HepG2 (cell line): ENCODE results near the gene PMVK. TPM values are rescaled to one million over a fixed set of nuclear protein-coding genes. Genes with fewer than 3 reads are reported as not detected.

Source experiments
- BORCS8-MEF2B ChIP-seq: sonication (generic); formaldehyde crosslinking; IDR thresholded peaks from 2 replicates; pipeline ENCODE4 v1.8.0; 2022; ENCODE audit warnings: mild to moderate bottlenecking, missing genetic modification reagents
- ESRRA ChIP-seq: sonication (generic); formaldehyde crosslinking; IDR thresholded peaks from 2 replicates; pipeline ENCODE4 v1.5.1; 2020; ENCODE audit warnings: mild to moderate bottlenecking, low read depth, missing genetic modification reagents
- FLYWCH1 ChIP-seq: sonication (generic); formaldehyde crosslinking; IDR thresholded peaks from 2 replicates; pipeline ENCODE4 v1.8.1; 2023; ENCODE audit warnings: mild to moderate bottlenecking, missing genetic modification reagents
- HMGXB3 ChIP-seq: sonication (generic); formaldehyde crosslinking; IDR thresholded peaks from 2 replicates; pipeline ENCODE4 v1.4.0; 2020; ENCODE audit warnings: missing genetic modification reagents, borderline replicate concordance
- KAT7 ChIP-seq: IDR thresholded peaks from 2 replicates; pipeline ENCODE4 v1.6.1; 2018; ENCODE audit warnings: borderline replicate concordance, missing compliant biosample characterization
- KDM3A ChIP-seq: IDR thresholded peaks from 2 replicates; pipeline ENCODE4 v1.6.1; 2018; ENCODE audit warnings: low read depth, missing compliant biosample characterization
- LRRFIP1 ChIP-seq: sonication (generic); formaldehyde crosslinking; conservative IDR thresholded peaks from 2 replicates; pipeline ENCODE4 v1.4.0; 2020; ENCODE audit warnings: missing genetic modification reagents
- MED8 ChIP-seq: sonication (generic); formaldehyde crosslinking; IDR thresholded peaks from 2 replicates; pipeline ENCODE4 v1.8.1; 2023; ENCODE audit warnings: mild to moderate bottlenecking, missing genetic modification reagents; ENCODE audit not compliant: insufficient replicate concordance
- MTF1 ChIP-seq: sonication (generic); formaldehyde crosslinking; IDR thresholded peaks from 2 replicates; pipeline ENCODE4 v1.5.0; 2020; ENCODE audit warnings: missing genetic modification reagents
- NFKB2 ChIP-seq: sonication (generic); formaldehyde crosslinking; IDR thresholded peaks from 2 replicates; pipeline ENCODE4 v1.4.0; 2020; ENCODE audit warnings: missing genetic modification reagents, borderline replicate concordance
- ZBTB33 ChIP-seq: sonication (generic); formaldehyde crosslinking; IDR thresholded peaks from 2 replicates; pipeline ENCODE4 v1.4.0; 2020; ENCODE audit warnings: missing genetic modification reagents
- ZFX ChIP-seq: sonication (generic); formaldehyde crosslinking; IDR thresholded peaks from 2 replicates; pipeline ENCODE4 v1.4.0; 2020; ENCODE audit warnings: mild to moderate bottlenecking, low read depth, missing genetic modification reagents, moderate library complexity
- ZNF746 ChIP-seq: sonication (generic); formaldehyde crosslinking; IDR thresholded peaks from 2 replicates; pipeline ENCODE4 v1.8.0; 2022; ENCODE audit warnings: mild to moderate bottlenecking, missing genetic modification reagents
- polyA plus RNA-seq, 8 experiments: library from polyadenylated mRNA; depleted of rRNA in 3 of 8; stranded (reverse) in 7 of 8; unstranded in 1 of 8; fragments of >200 nt; fragmentation: Illumina TruSeq in 4 of 8; extraction: Trizol in 4 of 8; gene quantifications; 2 replicates each; pipeline versions ENCODE4 v1.2.1 to v1.2.3, GENCODE V29; 2011 to 2016; ENCODE audit warnings: low read depth in 4 of 8, missing spikeins in 1 of 8, mixed read lengths in 1 of 8; ENCODE audit not compliant: insufficient read depth in 1 of 8
- total RNA-seq, 5 experiments: library from RNA; depleted of rRNA; stranded (reverse); fragments of >200 nt; fragmentation: Illumina TruSeq; extraction: Trizol; gene quantifications; 2 replicates each; pipeline ENCODE4 v1.2.3, GENCODE V29; 2016; ENCODE audit warnings: low read depth in 1 of 5
- TF ChIP-seq, protein P1 (sequence below): sonication (generic); formaldehyde crosslinking; IDR thresholded peaks from 2 replicates; pipeline ENCODE4 v1.5.1; 2020; ENCODE audit warnings: mild to moderate bottlenecking, missing genetic modification reagents

PMVK gene
- total and polyA plus RNA-seq, 2 of the 13 experiments (the other 11 are each of a cell fraction or from before 2014, with no cell fraction given), result 3.9 to 12.6 TPM

DNA sequence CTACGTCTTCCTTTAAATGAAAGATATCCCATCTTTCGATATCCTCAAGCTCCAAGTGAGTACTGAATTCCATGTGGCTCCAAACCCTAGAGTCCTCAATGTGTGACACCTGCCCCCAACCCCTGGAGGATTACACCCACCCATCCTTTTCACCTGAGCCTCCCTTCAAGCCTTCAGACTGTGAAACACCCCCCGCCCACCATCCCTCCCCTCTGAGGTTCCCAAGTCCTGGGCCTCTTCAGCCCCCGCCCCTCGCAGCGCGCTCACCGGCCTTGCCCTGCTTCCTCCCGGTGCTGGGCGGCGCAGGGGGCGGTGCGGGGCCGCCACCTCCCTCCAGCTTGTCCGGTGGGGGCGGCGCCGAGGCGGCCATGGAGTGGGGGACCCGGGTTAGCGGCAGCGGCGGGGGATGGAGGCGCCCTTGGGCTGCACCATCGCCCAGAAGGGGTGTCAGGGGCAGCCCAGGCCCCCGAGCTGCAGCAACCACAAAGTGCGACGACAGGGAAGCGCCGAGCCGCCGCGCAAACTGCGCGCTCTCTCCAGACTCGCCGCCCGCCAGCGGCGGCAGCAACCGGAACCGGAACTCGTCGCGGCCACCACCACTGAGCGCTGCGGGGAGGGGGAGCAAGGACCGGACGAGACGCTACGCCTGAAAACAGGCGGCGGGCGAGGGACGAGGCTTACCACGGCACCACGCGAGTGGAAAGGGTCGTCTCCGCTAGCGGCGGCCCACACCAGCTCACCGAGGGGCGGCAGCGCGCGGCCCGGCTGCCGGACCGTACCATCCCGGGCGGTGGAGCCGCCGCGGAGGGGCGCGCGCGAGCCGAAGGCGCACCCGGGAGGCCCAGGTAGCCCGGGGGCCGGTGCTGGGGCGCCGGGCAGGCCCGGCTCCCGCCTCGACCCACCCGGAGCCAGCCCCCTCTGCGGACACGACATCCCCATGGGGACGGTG, 25.0 kb upstream of the PMVK start, which contains the start of gene PYGO2 (continued):
- TF ChIP-seq, protein P1, sequence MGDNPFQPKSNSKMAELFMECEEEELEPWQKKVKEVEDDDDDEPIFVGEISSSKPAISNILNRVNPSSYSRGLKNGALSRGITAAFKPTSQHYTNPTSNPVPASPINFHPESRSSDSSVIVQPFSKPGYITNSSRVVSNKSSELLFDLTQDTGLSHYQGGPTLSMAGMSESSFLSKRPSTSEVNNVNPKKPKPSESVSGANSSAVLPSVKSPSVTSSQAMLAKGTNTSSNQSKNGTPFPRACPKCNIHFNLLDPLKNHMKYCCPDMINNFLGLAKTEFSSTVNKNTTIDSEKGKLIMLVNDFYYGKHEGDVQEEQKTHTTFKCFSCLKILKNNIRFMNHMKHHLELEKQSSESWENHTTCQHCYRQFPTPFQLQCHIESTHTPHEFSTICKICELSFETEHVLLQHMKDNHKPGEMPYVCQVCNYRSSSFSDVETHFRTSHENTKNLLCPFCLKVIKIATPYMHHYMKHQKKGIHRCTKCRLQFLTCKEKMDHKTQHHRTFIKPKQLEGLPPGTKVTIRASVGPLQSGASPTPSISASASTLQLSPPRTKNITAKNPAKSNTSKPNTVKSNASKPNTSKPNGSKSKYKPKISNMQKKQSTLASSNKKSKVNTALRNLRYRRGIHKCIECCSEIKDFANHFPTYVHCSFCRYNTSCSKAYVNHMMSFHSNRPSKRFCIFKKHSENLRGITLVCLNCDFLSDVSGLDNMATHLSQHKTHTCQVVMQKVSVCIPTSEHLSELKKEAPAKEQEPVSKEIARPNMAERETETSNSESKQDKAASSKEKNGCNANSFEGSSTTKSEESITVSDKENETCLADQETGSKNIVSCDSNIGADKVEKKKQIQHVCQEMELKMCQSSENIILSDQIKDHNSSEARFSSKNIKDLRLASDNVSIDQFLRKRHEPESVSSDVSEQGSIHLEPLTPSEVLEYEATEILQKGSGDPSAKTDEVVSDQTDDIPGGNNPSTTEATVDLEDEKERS (CRISPR knock-in tag), result no peak
- peak; percentile 58; the same call in 1 of the 2 replicates for TF ChIP-seq FLYWCH1 (CRISPR knock-in tag)
- peak; percentile 40; the same call in 1 of the 2 replicates for TF ChIP-seq KAT7 (CRISPR knock-in tag)
- no peak for TF ChIP-seq LRRFIP1 (CRISPR knock-in tag)
- TF ChIP-seq HMGXB3 (CRISPR knock-in tag), result peak; percentile 15; the same call in 1 of the 2 replicates
- TF ChIP-seq MED8 (CRISPR knock-in tag), result no peak
- 0 out of 2 replicates have a peak, but pooled peaks have one; percentile 56 for TF ChIP-seq MTF1
- peak; percentile 74; the same call in 1 of the 2 replicates for TF ChIP-seq ZNF746 (CRISPR knock-in tag)
- peak; percentile 40 for TF ChIP-seq ZBTB33 (CRISPR knock-in tag)
- peak; percentile 56; the same call in 1 of the 2 replicates for TF ChIP-seq ESRRA (CRISPR knock-in tag)
- TF ChIP-seq KDM3A (CRISPR knock-in tag), result peak; percentile 86; the same call in 1 of the 2 replicates
- peak; percentile 25; the same call in 1 of the 2 replicates for TF ChIP-seq NFKB2 (CRISPR knock-in tag)
- peak; percentile 77 for TF ChIP-seq ZFX
- TF ChIP-seq BORCS8-MEF2B (CRISPR knock-in tag), result peak; percentile 82
